ENCODE results near the gene SLC4A5. TPM values are rescaled to one million over a fixed set of nuclear protein-coding genes. Genes with fewer than 3 reads are reported as not detected.
A peak's percentile ranks its signal among the peaks of the same experiment; 100 is the strongest.

SLC4A5 gene
- polyA plus RNA-seq, 1 of the 3 experiments (the other 2 are of a cell fraction) = 0.25 TPM

DNA sequence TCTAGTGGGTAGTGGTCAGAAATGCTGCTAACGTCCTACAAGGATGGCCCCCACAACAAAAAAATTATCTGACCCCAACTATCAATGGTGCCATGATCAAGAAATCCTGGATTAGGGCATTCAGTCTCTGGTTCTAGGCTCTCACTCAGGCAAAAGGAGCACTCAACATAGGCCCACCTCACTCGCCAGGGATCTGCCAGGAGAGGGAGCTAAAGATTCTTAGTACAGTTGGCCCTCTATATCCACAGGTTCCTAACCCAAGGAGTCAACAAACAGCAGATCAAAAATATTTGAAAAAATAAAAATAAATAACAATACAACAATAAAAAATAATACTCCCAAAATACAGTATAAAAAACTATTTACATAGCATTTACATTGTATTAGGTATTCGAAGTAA is 10.0 kb downstream of the SLC4A5 start:
- no peaks in the 10 kb centered on the region for H3K4me1 ChIP-seq (ENCODE audit: control insufficient read depth in 1 of 2, insufficient read depth in 2 of 2, low read depth in 1 of 2, low read length in 1 of 2)
- DNase-seq = peak; percentile 22
- H3K9me3 ChIP-seq = no peaks in the 10 kb centered on the region
- H3K27me3 ChIP-seq (ENCODE audit: insufficient read depth) = no peaks in the 10 kb centered on the region
- H3K27ac ChIP-seq (ENCODE audit: low read depth in 2 of 2, low read length in 1 of 2) = no peak overlapping the region
- H2AFZ ChIP-seq (ENCODE audit: low read depth) = no peak overlapping the region
- H3K36me3 ChIP-seq (replicated peaks in 1 of 2; ENCODE audit: control insufficient read depth in 1 of 2, insufficient read depth in 2 of 2, low read length in 1 of 2) = no peaks in the 10 kb centered on the region
- H3K9me2 ChIP-seq = no peaks in the 10 kb centered on the region
- TF ChIP-seq CHD2 (IDR thresholded peaks at IDR 0.05; ENCODE audit: low read length, partially characterized antibody) (no peak), SMC3 (IDR thresholded peaks at IDR 0.05; ENCODE audit: low read depth, low read length) (peak; percentile 35; the same call in 1 of the 2 replicates), RAD21 (IDR thresholded peaks at IDR 0.05; ENCODE audit: low read length) (peak; percentile 69), TEAD4 (IDR thresholded peaks at IDR 0.05; ENCODE audit: borderline replicate concordance, insufficient read depth) (no peak)
- TF ChIP-seq, protein P1, sequence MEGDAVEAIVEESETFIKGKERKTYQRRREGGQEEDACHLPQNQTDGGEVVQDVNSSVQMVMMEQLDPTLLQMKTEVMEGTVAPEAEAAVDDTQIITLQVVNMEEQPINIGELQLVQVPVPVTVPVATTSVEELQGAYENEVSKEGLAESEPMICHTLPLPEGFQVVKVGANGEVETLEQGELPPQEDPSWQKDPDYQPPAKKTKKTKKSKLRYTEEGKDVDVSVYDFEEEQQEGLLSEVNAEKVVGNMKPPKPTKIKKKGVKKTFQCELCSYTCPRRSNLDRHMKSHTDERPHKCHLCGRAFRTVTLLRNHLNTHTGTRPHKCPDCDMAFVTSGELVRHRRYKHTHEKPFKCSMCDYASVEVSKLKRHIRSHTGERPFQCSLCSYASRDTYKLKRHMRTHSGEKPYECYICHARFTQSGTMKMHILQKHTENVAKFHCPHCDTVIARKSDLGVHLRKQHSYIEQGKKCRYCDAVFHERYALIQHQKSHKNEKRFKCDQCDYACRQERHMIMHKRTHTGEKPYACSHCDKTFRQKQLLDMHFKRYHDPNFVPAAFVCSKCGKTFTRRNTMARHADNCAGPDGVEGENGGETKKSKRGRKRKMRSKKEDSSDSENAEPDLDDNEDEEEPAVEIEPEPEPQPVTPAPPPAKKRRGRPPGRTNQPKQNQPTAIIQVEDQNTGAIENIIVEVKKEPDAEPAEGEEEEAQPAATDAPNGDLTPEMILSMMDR (IDR thresholded peaks at IDR 0.05) = peak; percentile 47
- 57% methylated on average over 3 of the region's 3 CpGs for WGBS (ENCODE audit: low lambda C conversion rate)
- no peak overlapping the region for H3K4me2 ChIP-seq
- no peak overlapping the region for H3K4me3 ChIP-seq (ENCODE audit: low read depth in 2 of 2, low read length in 1 of 2)
- H3K79me2 ChIP-seq (ENCODE audit: insufficient read depth) = no peaks in the 10 kb centered on the region
- POLR2A ChIA-PET = no interaction called here
- H4K20me1 ChIP-seq (ENCODE audit: insufficient read depth) = no peaks in the 10 kb centered on the region
- peaks cover 4% of the 10 kb centered on the region for H3F3A ChIP-seq (replicated peaks; ENCODE audit: insufficient read depth)
- CTCF ChIA-PET = interaction anchor here (0.7 to 6.9 kb wide), 16 partner anchors 13 to 554 kb away, joined by 3 to 125 read pairs (median 9); partner anchors contain the start of genes DCTN1, DUSP11, SLC4A5 and WBP1
- no peak overlapping the region for H3K9ac ChIP-seq

DNA sequence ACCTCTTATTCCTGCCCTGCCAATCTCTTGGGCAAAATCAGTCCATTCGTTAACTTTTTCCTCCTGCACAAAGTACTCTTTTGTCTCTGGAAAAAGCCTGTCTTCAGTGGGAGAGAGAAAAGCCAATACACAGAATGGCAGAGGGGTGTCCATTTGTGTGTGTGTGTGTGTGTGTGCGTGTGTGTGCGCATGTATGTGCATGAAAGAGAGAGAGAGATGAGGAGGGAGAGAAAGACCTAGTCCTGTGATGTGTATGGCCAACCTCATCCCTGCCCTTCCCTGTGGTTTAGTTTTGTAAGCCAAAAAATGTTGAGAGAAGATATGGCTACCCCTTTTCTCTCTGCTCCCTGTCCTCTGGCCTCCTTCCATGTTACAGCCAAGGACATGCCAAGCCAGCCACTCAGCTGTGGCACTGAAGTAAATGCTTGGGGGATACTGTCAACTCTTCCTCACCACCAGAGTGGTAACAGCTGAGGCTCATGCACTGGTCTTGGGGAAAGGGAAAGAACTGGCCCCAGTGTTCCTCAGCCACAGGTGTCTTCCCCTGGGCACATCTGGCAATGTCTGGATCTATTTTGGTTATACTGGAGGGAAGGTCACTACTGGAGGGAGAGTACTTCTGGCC is 10.6 kb downstream of the SLC4A5 start:
- 73% methylated on average over 3 of the region's 3 CpGs for WGBS (ENCODE audit: low lambda C conversion rate)
- ChIA-PET POLR2A (no interaction called here), CTCF (interaction anchor here (0.7 to 6.9 kb wide), 14 partner anchors 9 to 553 kb away, joined by 3 to 125 read pairs (median 4); partner anchors contain the start of genes DUSP11, SLC4A5 and WBP1)
- no peaks in the 10 kb centered on the region for H3K4me1 ChIP-seq (ENCODE audit: control insufficient read depth in 1 of 2, insufficient read depth in 2 of 2, low read depth in 1 of 2, low read length in 1 of 2)
- no peaks in the 10 kb centered on the region for H4K20me1 ChIP-seq (ENCODE audit: insufficient read depth)
- H3K9me3 ChIP-seq = no peaks in the 10 kb centered on the region
- no peak overlapping the region for H2AFZ ChIP-seq (ENCODE audit: low read depth)
- H3K27me3 ChIP-seq (ENCODE audit: insufficient read depth) = no peaks in the 10 kb centered on the region
- no peaks in the 10 kb centered on the region for H3K9me2 ChIP-seq
- H3K9ac ChIP-seq = no peak overlapping the region
- no peak overlapping the region for H3K4me3 ChIP-seq (ENCODE audit: low read depth in 2 of 2, low read length in 1 of 2)
- no peak overlapping the region for H3K4me2 ChIP-seq
- H3F3A ChIP-seq (replicated peaks; ENCODE audit: insufficient read depth) = peaks cover 4% of the 10 kb centered on the region
- no peak for DNase-seq
- no peaks in the 10 kb centered on the region for H3K79me2 ChIP-seq (ENCODE audit: insufficient read depth)
- H3K27ac ChIP-seq (ENCODE audit: low read depth in 2 of 2, low read length in 1 of 2) = no peak overlapping the region
- H3K36me3 ChIP-seq (replicated peaks in 1 of 2; ENCODE audit: control insufficient read depth in 1 of 2, insufficient read depth in 2 of 2, low read length in 1 of 2) = no peaks in the 10 kb centered on the region
- TF ChIP-seq TEAD4 (IDR thresholded peaks at IDR 0.05; ENCODE audit: borderline replicate concordance, insufficient read depth) (no peak), POLR2AphosphoS5 (IDR thresholded peaks at IDR 0.05; ENCODE audit: low read depth, low read length) (no peak), FOXJ3 (CRISPR knock-in tag; IDR thresholded peaks at IDR 0.05) (no peak), GATA2 (CRISPR knock-in tag; IDR thresholded peaks at IDR 0.05) (no peak), RCOR1 (IDR thresholded peaks at IDR 0.05; ENCODE audit: low read length) (no peak), TAF1 (IDR thresholded peaks at IDR 0.05; ENCODE audit: borderline replicate concordance, low read depth, low read length) (no peak), FOXM1 (IDR thresholded peaks at IDR 0.05; ENCODE audit: low read depth) (no peak), EZH2phosphoT487 (IDR thresholded peaks at IDR 0.05; ENCODE audit: borderline replicate concordance, low read depth) (no peak)
- TF ChIP-seq, protein P1 (IDR thresholded peaks at IDR 0.05) = no peak
- TF ChIP-seq, protein P2, sequence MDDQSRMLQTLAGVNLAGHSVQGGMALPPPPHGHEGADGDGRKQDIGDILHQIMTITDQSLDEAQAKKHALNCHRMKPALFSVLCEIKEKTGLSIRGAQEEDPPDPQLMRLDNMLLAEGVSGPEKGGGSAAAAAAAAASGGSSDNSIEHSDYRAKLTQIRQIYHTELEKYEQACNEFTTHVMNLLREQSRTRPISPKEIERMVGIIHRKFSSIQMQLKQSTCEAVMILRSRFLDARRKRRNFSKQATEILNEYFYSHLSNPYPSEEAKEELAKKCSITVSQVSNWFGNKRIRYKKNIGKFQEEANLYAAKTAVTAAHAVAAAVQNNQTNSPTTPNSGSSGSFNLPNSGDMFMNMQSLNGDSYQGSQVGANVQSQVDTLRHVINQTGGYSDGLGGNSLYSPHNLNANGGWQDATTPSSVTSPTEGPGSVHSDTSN (IDR thresholded peaks at IDR 0.05) = no peak
- TF ChIP-seq, protein P3, sequence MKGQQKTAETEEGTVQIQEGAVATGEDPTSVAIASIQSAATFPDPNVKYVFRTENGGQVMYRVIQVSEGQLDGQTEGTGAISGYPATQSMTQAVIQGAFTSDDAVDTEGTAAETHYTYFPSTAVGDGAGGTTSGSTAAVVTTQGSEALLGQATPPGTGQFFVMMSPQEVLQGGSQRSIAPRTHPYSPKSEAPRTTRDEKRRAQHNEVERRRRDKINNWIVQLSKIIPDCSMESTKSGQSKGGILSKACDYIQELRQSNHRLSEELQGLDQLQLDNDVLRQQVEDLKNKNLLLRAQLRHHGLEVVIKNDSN (IDR thresholded peaks at IDR 0.05; ENCODE audit: borderline replicate concordance, low read depth) = no peak
- TF ChIP-seq, protein P4, sequence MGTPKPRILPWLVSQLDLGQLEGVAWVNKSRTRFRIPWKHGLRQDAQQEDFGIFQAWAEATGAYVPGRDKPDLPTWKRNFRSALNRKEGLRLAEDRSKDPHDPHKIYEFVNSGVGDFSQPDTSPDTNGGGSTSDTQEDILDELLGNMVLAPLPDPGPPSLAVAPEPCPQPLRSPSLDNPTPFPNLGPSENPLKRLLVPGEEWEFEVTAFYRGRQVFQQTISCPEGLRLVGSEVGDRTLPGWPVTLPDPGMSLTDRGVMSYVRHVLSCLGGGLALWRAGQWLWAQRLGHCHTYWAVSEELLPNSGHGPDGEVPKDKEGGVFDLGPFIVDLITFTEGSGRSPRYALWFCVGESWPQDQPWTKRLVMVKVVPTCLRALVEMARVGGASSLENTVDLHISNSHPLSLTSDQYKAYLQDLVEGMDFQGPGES (IDR thresholded peaks at IDR 0.05; ENCODE audit: low read depth, low read length) = no peak
- TF ChIP-seq, protein P5, sequence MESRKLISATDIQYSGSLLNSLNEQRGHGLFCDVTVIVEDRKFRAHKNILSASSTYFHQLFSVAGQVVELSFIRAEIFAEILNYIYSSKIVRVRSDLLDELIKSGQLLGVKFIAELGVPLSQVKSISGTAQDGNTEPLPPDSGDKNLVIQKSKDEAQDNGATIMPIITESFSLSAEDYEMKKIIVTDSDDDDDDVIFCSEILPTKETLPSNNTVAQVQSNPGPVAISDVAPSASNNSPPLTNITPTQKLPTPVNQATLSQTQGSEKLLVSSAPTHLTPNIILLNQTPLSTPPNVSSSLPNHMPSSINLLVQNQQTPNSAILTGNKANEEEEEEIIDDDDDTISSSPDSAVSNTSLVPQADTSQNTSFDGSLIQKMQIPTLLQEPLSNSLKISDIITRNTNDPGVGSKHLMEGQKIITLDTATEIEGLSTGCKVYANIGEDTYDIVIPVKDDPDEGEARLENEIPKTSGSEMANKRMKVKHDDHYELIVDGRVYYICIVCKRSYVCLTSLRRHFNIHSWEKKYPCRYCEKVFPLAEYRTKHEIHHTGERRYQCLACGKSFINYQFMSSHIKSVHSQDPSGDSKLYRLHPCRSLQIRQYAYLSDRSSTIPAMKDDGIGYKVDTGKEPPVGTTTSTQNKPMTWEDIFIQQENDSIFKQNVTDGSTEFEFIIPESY (IDR thresholded peaks at IDR 0.05; ENCODE audit: borderline replicate concordance, low read depth) = no peak
